MG63 (cell line): Measurements from ENCODE around the gene NME7. TPM values are rescaled to one million over a fixed set of nuclear protein-coding genes. Genes with fewer than 3 reads are reported as not detected.

Experiments
- DNase-seq: peaks from one replicate; pipeline ENCODE4 v3.0.0-alpha.2; 2020
- H3K27me3 ChIP-seq: fragments of 250-450 bp; sonication (Bioruptor Pico); 2 replicates; pipeline ENCODE4 v1.5.1; 2020; ENCODE audit warnings: mild to moderate bottlenecking, moderate library complexity
- H3K36me3 ChIP-seq: fragments of 250-450 bp; sonication (Bioruptor Pico); 2 replicates; pipeline ENCODE4 v1.5.1; 2020; ENCODE audit warnings: mild to moderate bottlenecking, moderate library complexity
- H3K4me3 ChIP-seq: fragments of 250-450 bp; sonication (Bioruptor Pico); 2 replicates; pipeline ENCODE4 v1.5.1; 2020; ENCODE audit warnings: mild to moderate bottlenecking, moderate library complexity
- H3K9me3 ChIP-seq: fragments of 250-450 bp; sonication (Bioruptor Pico); 2 replicates; pipeline ENCODE4 v1.5.1; 2020; ENCODE audit warnings: mild to moderate bottlenecking, moderate library complexity
- total RNA-seq: library from RNA; depleted of rRNA; stranded (reverse); fragments of >200 nt; shearing (Covaris generic); gene quantifications from 2 replicates; pipeline ENCODE4 v1.2.3, GENCODE V29; 2014; ENCODE audit warnings: low replicate concordance

Gene NME7
- total RNA-seq, 1 experiment from 2014 or later, result 10.0 TPM

GRCh38 chr1:169160845-169161495 is 206.6 kb downstream of the NME7 start:
- Histone ChIP-seq H3K9me3 (no peaks in the 10 kb centered on the region), H3K36me3 (no peaks in the 10 kb centered on the region), H3K27me3 (no peaks in the 10 kb centered on the region), H3K4me3 (no peak overlapping the region)
- DNase-seq, result peak; percentile 13

- Histone ChIP-seq H3K36me3 (no peaks in the 10 kb centered on the region), H3K27me3 (no peaks in the 10 kb centered on the region), H3K4me3 (no peak overlapping the region), H3K9me3 (no peaks in the 10 kb centered on the region)
- DNase-seq, result no peak
Observed at GRCh38 chr1:169156580-169156979, 211.0 kb downstream of the NME7 start.

GRCh38 chr1:169155675-169156074 is 211.9 kb downstream of the NME7 start:
- Histone ChIP-seq H3K27me3 (no peaks in the 10 kb centered on the region), H3K9me3 (no peaks in the 10 kb centered on the region), H3K4me3 (no peak overlapping the region), H3K36me3 (no peaks in the 10 kb centered on the region)
- no peak for DNase-seq

GRCh38 chr1:169151338-169151837 is 216.2 kb downstream of the NME7 start:
- H3K27me3 ChIP-seq, result no peaks in the 10 kb centered on the region
- no peak for DNase-seq
- no peaks in the 10 kb centered on the region for H3K9me3 ChIP-seq
- H3K4me3 ChIP-seq, result no peak overlapping the region
- H3K36me3 ChIP-seq, result no peaks in the 10 kb centered on the region

GRCh38 chr1:169150641-169151337 is 216.8 kb downstream of the NME7 start:
- Histone ChIP-seq H3K27me3 (no peaks in the 10 kb centered on the region), H3K4me3 (no peak overlapping the region), H3K36me3 (no peaks in the 10 kb centered on the region), H3K9me3 (no peaks in the 10 kb centered on the region)
- no peak for DNase-seq

GRCh38 chr1:169149555-169150286 is 217.9 kb downstream of the NME7 start:
- no peak for DNase-seq
- Histone ChIP-seq H3K4me3 (no peak overlapping the region), H3K9me3 (no peaks in the 10 kb centered on the region), H3K36me3 (no peaks in the 10 kb centered on the region), H3K27me3 (no peaks in the 10 kb centered on the region)

- Histone ChIP-seq H3K36me3 (no peaks in the 10 kb centered on the region), H3K4me3 (no peak overlapping the region), H3K9me3 (no peaks in the 10 kb centered on the region), H3K27me3 (no peaks in the 10 kb centered on the region)
- no peak for DNase-seq
Observed at GRCh38 chr1:169148472-169149252, 218.9 kb downstream of the NME7 start.

- H3K36me3 ChIP-seq, result no peaks in the 10 kb centered on the region
- H3K27me3 ChIP-seq, result no peaks in the 10 kb centered on the region
- no peak overlapping the region for H3K4me3 ChIP-seq
- H3K9me3 ChIP-seq, result no peaks in the 10 kb centered on the region
- no peak for DNase-seq
Observed at GRCh38 chr1:169146576-169147214, 220.9 kb downstream of the NME7 start.

- no peaks in the 10 kb centered on the region for H3K36me3 ChIP-seq
- DNase-seq, result no peak
- no peaks in the 10 kb centered on the region for H3K27me3 ChIP-seq
- no peak overlapping the region for H3K4me3 ChIP-seq
- no peaks in the 10 kb centered on the region for H3K9me3 ChIP-seq
Observed at GRCh38 chr1:169144941-169145626, 222.5 kb downstream of the NME7 start.

- DNase-seq, result no peak
Observed at GRCh38 chr1:169143984-169144383, 223.6 kb downstream of the NME7 start.

GRCh38 chr1:169143346-169143745 is 224.3 kb downstream of the NME7 start:
- H3K36me3 ChIP-seq, result no peaks in the 10 kb centered on the region
- H3K9me3 ChIP-seq, result no peaks in the 10 kb centered on the region
- no peak for DNase-seq
- H3K27me3 ChIP-seq, result no peaks in the 10 kb centered on the region
- H3K4me3 ChIP-seq, result no peak overlapping the region

More at GRCh38 chr1:169143984-169144383, 223.6 kb downstream of the NME7 start:
- no peaks in the 10 kb centered on the region for H3K27me3 ChIP-seq
- no peaks in the 10 kb centered on the region for H3K9me3 ChIP-seq
- no peak overlapping the region for H3K4me3 ChIP-seq
- H3K36me3 ChIP-seq, result no peaks in the 10 kb centered on the region

- Histone ChIP-seq H3K9me3 (no peaks in the 10 kb centered on the region), H3K4me3 (no peak overlapping the region), H3K36me3 (no peaks in the 10 kb centered on the region), H3K27me3 (no peaks in the 10 kb centered on the region)
- no peak for DNase-seq
Observed at GRCh38 chr1:169142129-169142528, 225.5 kb downstream of the NME7 start.

GRCh38 chr1:169141356-169141755 is 226.2 kb downstream of the NME7 start:
- H3K9me3 ChIP-seq, result no peaks in the 10 kb centered on the region
- no peaks in the 10 kb centered on the region for H3K36me3 ChIP-seq

GRCh38 chr1:169138866-169139670 is 228.5 kb downstream of the NME7 start:
- Histone ChIP-seq H3K9me3 (no peaks in the 10 kb centered on the region), H3K4me3 (no peak overlapping the region), H3K27me3 (no peaks in the 10 kb centered on the region), H3K36me3 (no peaks in the 10 kb centered on the region)
- DNase-seq, result no peak

More at GRCh38 chr1:169141356-169141755, 226.2 kb downstream of the NME7 start:
- no peak for DNase-seq
- Histone ChIP-seq H3K4me3 (no peak overlapping the region), H3K27me3 (no peaks in the 10 kb centered on the region)

- Histone ChIP-seq H3K36me3 (no peaks in the 10 kb centered on the region), H3K4me3 (no peak overlapping the region), H3K9me3 (no peaks in the 10 kb centered on the region), H3K27me3 (no peaks in the 10 kb centered on the region)
- no peak for DNase-seq
Observed at GRCh38 chr1:169137357-169137756, 230.2 kb downstream of the NME7 start.
